A549 (cell line): ENCODE data around the gene AADAC. TPM values are rescaled to one million over a fixed set of nuclear protein-coding genes. Genes with fewer than 3 reads are reported as not detected.
A peak's percentile ranks its signal among the peaks of the same experiment; 100 is the strongest.

Source experiments
- ATAC-seq, 2 experiments: fragments of 200-7000 bp in 1 of 2; fragments of >200 bp in 1 of 2; cut with Nextera tagmentation in 1 of 2; cut with Tn5 transposase in 1 of 2; 3 replicates each; pipeline versions ENCODE4 v1.8.0 to v1.9.1; 2018 to 2020; ENCODE audit warnings: mild to moderate bottlenecking in 1 of 2, moderate library complexity in 1 of 2
- CTCF ChIA-PET: fragments of 300-600 bp; sonication (Branson Sonifier 250); formaldehyde crosslinking; extraction: SDS; loops from one replicate; lab custom pipeline; 2021; ENCODE audit warnings: antibody characterized with exemption, inconsistent platforms; lab: Yijun Ruan, JAX
- POLR2A ChIA-PET: fragments of 350-600 bp; formaldehyde crosslinking; extraction: SDS; loops from one replicate; lab custom pipeline; 2021; ENCODE audit warnings: antibody characterized with exemption, inconsistent platforms; lab: Yijun Ruan, JAX
- DNase-seq, 2 experiments: peaks; one replicate each; pipeline versions ENCODE4 v3.0.0 to v3.0.0-alpha.2; 2011 to 2016; ENCODE audit warnings: low read depth in 1 of 2, low spot score in 1 of 2
- FAIRE-seq: peaks from 2 replicates; lab custom pipeline; 2011; peaks lifted over from hg19 to GRCh38; lab: Jason Lieb, UNC
- H3K27ac ChIP-seq, 2 experiments: fragments of >200 bp; sonication (Bioruptor Twin); formaldehyde crosslinking; 3 replicates each; pipeline ENCODE4 v1.5.1; 2016 to 2017
- H3K4me1 ChIP-seq: fragments of >200 bp; sonication (Bioruptor Twin); formaldehyde crosslinking; 3 replicates; pipeline ENCODE4 v1.6.1; 2016
- H3K4me2 ChIP-seq: fragments of >200 bp; sonication (Bioruptor Twin); formaldehyde crosslinking; 3 replicates; pipeline ENCODE4 v1.6.1; 2016
- H3K4me3 ChIP-seq: fragments of >200 bp; sonication (Bioruptor Twin); formaldehyde crosslinking; 3 replicates; pipeline ENCODE4 v1.5.1; 2016
- H3K9me3 ChIP-seq: fragments of >200 bp; sonication (Bioruptor Twin); formaldehyde crosslinking; 3 replicates; pipeline ENCODE4 v1.6.1; 2016
- CBX2 ChIP-seq: fragments of 200-600 bp; sonication (generic); IDR thresholded peaks from 2 replicates; pipeline ENCODE4 v1.6.1; 2016; ENCODE audit warnings: low read depth, mild to moderate bottlenecking, borderline replicate concordance
- CEBPB ChIP-seq, 2 experiments: fragments of >200 bp in 1 of 2; sonication (Bioruptor Twin) in 1 of 2; formaldehyde crosslinking in 1 of 2; IDR thresholded peaks; 2 replicates each; pipeline ENCODE4 v1.6.1; 2012 to 2016
- FOXS1 ChIP-seq: fragments of 250-450 bp; sonication (Bioruptor Pico); IDR thresholded peaks from 2 replicates; pipeline ENCODE4 v1.5.0; 2020; ENCODE audit warnings: mild to moderate bottlenecking, moderate library complexity
- GATA3 ChIP-seq: IDR thresholded peaks from 2 replicates; pipeline ENCODE4 v1.6.1; 2012; ENCODE audit warnings: borderline replicate concordance
- HOXB13 ChIP-seq: fragments of 250-450 bp; sonication (Bioruptor Pico); IDR thresholded peaks from 2 replicates; pipeline ENCODE4 v1.5.0; 2020; ENCODE audit warnings: low read depth, mild to moderate bottlenecking, moderate library complexity
- HOXB5 ChIP-seq: fragments of 250-450 bp; sonication (Bioruptor Pico); IDR thresholded peaks from 2 replicates; pipeline ENCODE4 v1.5.0; 2020; ENCODE audit warnings: mild to moderate bottlenecking, moderate library complexity
- JUNB ChIP-seq: fragments of >200 bp; sonication (Bioruptor Twin); formaldehyde crosslinking; IDR thresholded peaks from 2 replicates; pipeline ENCODE4 v1.6.1; 2016
- KDM1A ChIP-seq: fragments of 200-600 bp; sonication (generic); IDR thresholded peaks from 2 replicates; pipeline ENCODE4 v1.6.1; 2016; ENCODE audit warnings: low read depth, mild to moderate bottlenecking
- KDM5A ChIP-seq: fragments of 200-600 bp; sonication (generic); IDR thresholded peaks from 2 replicates; pipeline ENCODE4 v1.6.1; 2016; ENCODE audit warnings: antibody characterized with exemption, mild to moderate bottlenecking
- MYC ChIP-seq: IDR thresholded peaks from 2 replicates; pipeline ENCODE4 v1.6.1; 2012; ENCODE audit warnings: mild to moderate bottlenecking, inconsistent platforms, low read length, improper control_type of control experiment, borderline replicate concordance
- NFE2L2 ChIP-seq: fragments of 150-350 bp; conservative IDR thresholded peaks from 2 replicates; pipeline ENCODE4 v1.6.1; 2014; ENCODE audit warnings: low read length
- NR3C1 ChIP-seq: fragments of >200 bp; sonication (Bioruptor Twin); formaldehyde crosslinking; IDR thresholded peaks from 3 replicates; pipeline ENCODE4 v1.6.1; 2017
- PHF8 ChIP-seq: fragments of 200-600 bp; sonication (generic); IDR thresholded peaks from 2 replicates; pipeline ENCODE4 v1.6.1; 2016; ENCODE audit warnings: low read depth, mild to moderate bottlenecking, antibody characterized with exemption, moderate library complexity, borderline replicate concordance
- POLR2AphosphoS2 ChIP-seq: conservative IDR thresholded peaks from 2 replicates; pipeline ENCODE4 v1.6.1; 2012; ENCODE audit warnings: low read length, improper control_type of control experiment, inconsistent platforms
- RARB ChIP-seq: fragments of 250-450 bp; sonication (Bioruptor Pico); IDR thresholded peaks from 2 replicates; pipeline ENCODE4 v1.8.0; 2021; ENCODE audit warnings: mild to moderate bottlenecking, moderate library complexity
- SMC3 ChIP-seq: fragments of >200 bp; sonication (Bioruptor Twin); formaldehyde crosslinking; IDR thresholded peaks from 3 replicates; pipeline ENCODE4 v1.6.1; 2018; ENCODE audit warnings: inconsistent platforms
- SREBF2 ChIP-seq: fragments of 450-650 bp; IDR thresholded peaks from 2 replicates; pipeline ENCODE4 v1.6.1; 2014; ENCODE audit warnings: mild to moderate bottlenecking, moderate library complexity
- ZNF302 ChIP-seq: fragments of 250-450 bp; sonication (Bioruptor Pico); IDR thresholded peaks from 2 replicates; pipeline ENCODE4 v1.9.0; 2021; ENCODE audit warnings: inconsistent platforms, mild to moderate bottlenecking, moderate library complexity
- WGBS: methylation state at CpG from one replicate; pipeline ENCODE4 v1.1.6; 2017; ENCODE audit errors: missing lambda C conversion rate; 5-methylcytosine and 5-hydroxymethylcytosine counted together
- polyA plus RNA-seq, 4 experiments: library from polyadenylated mRNA; depleted of rRNA in 3 of 4; stranded (reverse); fragments of >200 nt; fragmentation: RNase III in 1 of 4; extraction: RNeasy Plus Mini Kit Qiagen cat#74134 plus additional on column Dnase treatment in 1 of 4; gene quantifications; 2 replicates in 3 of 4; 3 replicates in 1 of 4; pipeline ENCODE4 v1.2.3, GENCODE V29; 2011 to 2017
- TF ChIP-seq, protein P1 (sequence below): fragments of 250-450 bp; sonication (Bioruptor Pico); IDR thresholded peaks from 2 replicates; pipeline ENCODE4 v1.5.0; 2020; ENCODE audit warnings: low read depth, mild to moderate bottlenecking, moderate library complexity
- TF ChIP-seq, protein P2 (sequence below): fragments of 200-600 bp; sonication (generic); IDR thresholded peaks from 2 replicates; pipeline ENCODE4 v1.6.1; 2016; ENCODE audit warnings: antibody characterized with exemption, mild to moderate bottlenecking, moderate library complexity
- TF ChIP-seq, protein P3 (sequence below): IDR thresholded peaks from 2 replicates; pipeline ENCODE4 v1.6.1; 2012; ENCODE audit warnings: low read depth, borderline replicate concordance
- TF ChIP-seq, protein P4 (sequence below): fragments of >200 bp; sonication (Bioruptor Twin); formaldehyde crosslinking; IDR thresholded peaks from 3 replicates; pipeline ENCODE4 v1.5.1; 2016
- TF ChIP-seq, protein P5 (sequence below): IDR thresholded peaks from 2 replicates; pipeline ENCODE4 v1.6.1; 2012
- TF ChIP-seq, protein P6 (sequence below): fragments of 150-350 bp; IDR thresholded peaks from 2 replicates; pipeline ENCODE4 v1.6.1; 2014; ENCODE audit warnings: low read depth, mild to moderate bottlenecking, low read length
- TF ChIP-seq, protein P7 (sequence below): IDR thresholded peaks from 2 replicates; pipeline ENCODE4 v1.6.1; 2012

The AADAC gene
- polyA plus RNA-seq, 2 of the 4 experiments (the other 2 are of a cell fraction): 15.3 to 45.0 TPM

DNA sequence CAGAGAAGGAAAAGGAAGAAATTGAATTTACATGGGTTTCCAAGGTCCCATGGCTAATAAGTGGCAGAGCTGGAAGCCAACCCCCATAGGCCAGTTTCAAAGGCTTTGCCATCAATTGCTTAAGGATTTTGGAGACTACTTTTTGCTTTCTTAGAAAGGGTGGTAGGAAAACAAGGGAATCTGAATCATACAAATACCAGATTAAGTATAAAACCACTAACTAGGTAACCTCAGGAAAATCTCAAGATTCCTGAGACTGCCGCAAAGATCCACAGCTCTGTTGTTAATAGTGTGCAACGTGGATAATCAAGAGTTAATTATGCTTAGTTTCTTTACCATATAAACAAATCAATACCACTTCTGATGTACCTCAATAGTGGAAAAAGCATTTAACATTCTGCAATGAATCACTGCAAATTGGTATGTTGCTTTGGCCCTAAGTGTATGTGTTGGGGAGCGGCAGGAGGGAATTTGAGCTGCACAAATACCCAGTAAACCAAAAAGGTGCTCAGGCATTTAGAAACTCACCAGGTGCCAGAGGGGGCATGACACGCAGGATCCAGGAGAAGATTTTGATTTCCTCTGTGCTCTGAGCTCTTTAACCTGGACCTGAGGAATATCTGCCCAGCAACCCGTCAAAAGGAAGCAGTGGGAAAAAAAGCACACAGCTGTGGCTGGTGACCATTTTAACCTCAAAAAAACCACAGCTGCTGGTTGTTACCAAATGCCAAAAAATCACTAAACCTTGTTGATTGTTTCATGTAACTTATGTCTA, 22.0 kb downstream of the AADAC start:
- POLR2A ChIA-PET: interaction anchor here (1.6 to 2.0 kb wide), 3 partner anchors 69 to 531 kb away, joined by 3 to 9 read pairs (median 4); no protein-coding TSS in a partner anchor
- DNase-seq (peak; percentile 14 to 41), FAIRE-seq (peak; percentile 67), ATAC-seq (no peak; a peak in 1 of 6 replicates)
- CTCF ChIA-PET: interaction anchor here (1.2 to 7.2 kb wide), 6 partner anchors 70 to 608 kb away, joined by 3 to 71 read pairs (median 9); no protein-coding TSS in a partner anchor
- Histone ChIP-seq H3K4me3 (no peak overlapping the region), H3K4me1 (peaks cover 35% of the 10 kb centered on the region), H3K4me2 (peak overlapping the region; percentile 75), H3K27ac (peak overlapping the region; percentile 88 to 90), H3K9me3 (no peaks in the 10 kb centered on the region)
- 64% methylated on average over 5 of the region's 5 CpGs for WGBS
- TF ChIP-seq CBX2: no peak
- TF ChIP-seq JUNB: 0 out of 2 replicates have a peak, but pooled peaks have one; percentile 21

DNA sequence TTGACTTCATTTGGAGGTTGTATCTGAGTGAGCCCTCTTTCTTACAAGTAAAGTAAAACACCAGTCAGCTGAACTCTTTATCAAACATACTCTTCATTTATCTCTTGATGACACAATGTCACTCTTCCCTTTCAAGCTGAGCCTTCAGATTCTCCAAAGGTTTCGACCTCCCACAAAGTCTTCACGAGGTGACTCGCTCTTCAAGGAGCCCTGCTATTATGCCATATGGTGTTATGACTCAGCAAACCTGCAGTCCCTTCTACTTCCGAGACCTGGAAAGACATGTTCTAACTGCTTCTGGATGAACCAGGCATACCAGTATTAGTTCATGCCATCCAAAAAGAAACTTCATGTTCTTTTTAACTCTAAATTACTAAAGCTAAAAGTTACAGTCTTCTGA, 23.1 kb downstream of the AADAC start:
- FAIRE-seq: peak; percentile 87
- peak overlapping the region; percentile 75 for H3K4me2 ChIP-seq
- peak overlapping the region; percentile 88 to 90 for H3K27ac ChIP-seq
- POLR2A ChIA-PET: interaction anchor here (0.6 to 2.0 kb wide), 6 partner anchors 34 to 532 kb away, joined by 3 to 9 read pairs (median 4); no protein-coding TSS in a partner anchor
- WGBS: 1% methylated on average over 4 of the region's 4 CpGs
- H3K9me3 ChIP-seq: no peaks in the 10 kb centered on the region
- H3K4me1 ChIP-seq: peaks cover 36% of the 10 kb centered on the region
- CTCF ChIA-PET: interaction anchor here (0.6 to 7.2 kb wide), 15 partner anchors 9 to 669 kb away, joined by 3 to 71 read pairs (median 4); no protein-coding TSS in a partner anchor
- no peak overlapping the region for H3K4me3 ChIP-seq
- ATAC-seq: peak; percentile 93 to 98
- peak; percentile 79 to 97 for DNase-seq
- TF ChIP-seq, protein P1, sequence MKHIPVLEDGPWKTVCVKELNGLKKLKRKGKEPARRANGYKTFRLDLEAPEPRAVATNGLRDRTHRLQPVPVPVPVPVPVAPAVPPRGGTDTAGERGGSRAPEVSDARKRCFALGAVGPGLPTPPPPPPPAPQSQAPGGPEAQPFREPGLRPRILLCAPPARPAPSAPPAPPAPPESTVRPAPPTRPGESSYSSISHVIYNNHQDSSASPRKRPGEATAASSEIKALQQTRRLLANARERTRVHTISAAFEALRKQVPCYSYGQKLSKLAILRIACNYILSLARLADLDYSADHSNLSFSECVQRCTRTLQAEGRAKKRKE: no peak
- TF ChIP-seq, protein P2, sequence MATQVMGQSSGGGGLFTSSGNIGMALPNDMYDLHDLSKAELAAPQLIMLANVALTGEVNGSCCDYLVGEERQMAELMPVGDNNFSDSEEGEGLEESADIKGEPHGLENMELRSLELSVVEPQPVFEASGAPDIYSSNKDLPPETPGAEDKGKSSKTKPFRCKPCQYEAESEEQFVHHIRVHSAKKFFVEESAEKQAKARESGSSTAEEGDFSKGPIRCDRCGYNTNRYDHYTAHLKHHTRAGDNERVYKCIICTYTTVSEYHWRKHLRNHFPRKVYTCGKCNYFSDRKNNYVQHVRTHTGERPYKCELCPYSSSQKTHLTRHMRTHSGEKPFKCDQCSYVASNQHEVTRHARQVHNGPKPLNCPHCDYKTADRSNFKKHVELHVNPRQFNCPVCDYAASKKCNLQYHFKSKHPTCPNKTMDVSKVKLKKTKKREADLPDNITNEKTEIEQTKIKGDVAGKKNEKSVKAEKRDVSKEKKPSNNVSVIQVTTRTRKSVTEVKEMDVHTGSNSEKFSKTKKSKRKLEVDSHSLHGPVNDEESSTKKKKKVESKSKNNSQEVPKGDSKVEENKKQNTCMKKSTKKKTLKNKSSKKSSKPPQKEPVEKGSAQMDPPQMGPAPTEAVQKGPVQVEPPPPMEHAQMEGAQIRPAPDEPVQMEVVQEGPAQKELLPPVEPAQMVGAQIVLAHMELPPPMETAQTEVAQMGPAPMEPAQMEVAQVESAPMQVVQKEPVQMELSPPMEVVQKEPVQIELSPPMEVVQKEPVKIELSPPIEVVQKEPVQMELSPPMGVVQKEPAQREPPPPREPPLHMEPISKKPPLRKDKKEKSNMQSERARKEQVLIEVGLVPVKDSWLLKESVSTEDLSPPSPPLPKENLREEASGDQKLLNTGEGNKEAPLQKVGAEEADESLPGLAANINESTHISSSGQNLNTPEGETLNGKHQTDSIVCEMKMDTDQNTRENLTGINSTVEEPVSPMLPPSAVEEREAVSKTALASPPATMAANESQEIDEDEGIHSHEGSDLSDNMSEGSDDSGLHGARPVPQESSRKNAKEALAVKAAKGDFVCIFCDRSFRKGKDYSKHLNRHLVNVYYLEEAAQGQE: no peak
- TF ChIP-seq CEBPB (IDR thresholded peaks at IDR 0.05): peak; percentile 81 to 90
- no peak for TF ChIP-seq ZNF302
- TF ChIP-seq HOXB5 (CRISPR knock-in tag): 0 out of 2 replicates have a peak, but pooled peaks have one; percentile 37
- no peak for TF ChIP-seq POLR2AphosphoS2
- TF ChIP-seq, protein P3, sequence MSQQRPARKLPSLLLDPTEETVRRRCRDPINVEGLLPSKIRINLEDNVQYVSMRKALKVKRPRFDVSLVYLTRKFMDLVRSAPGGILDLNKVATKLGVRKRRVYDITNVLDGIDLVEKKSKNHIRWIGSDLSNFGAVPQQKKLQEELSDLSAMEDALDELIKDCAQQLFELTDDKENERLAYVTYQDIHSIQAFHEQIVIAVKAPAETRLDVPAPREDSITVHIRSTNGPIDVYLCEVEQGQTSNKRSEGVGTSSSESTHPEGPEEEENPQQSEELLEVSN: peak; percentile 35; the same call in 1 of the 2 replicates
- TF ChIP-seq, protein P4, sequence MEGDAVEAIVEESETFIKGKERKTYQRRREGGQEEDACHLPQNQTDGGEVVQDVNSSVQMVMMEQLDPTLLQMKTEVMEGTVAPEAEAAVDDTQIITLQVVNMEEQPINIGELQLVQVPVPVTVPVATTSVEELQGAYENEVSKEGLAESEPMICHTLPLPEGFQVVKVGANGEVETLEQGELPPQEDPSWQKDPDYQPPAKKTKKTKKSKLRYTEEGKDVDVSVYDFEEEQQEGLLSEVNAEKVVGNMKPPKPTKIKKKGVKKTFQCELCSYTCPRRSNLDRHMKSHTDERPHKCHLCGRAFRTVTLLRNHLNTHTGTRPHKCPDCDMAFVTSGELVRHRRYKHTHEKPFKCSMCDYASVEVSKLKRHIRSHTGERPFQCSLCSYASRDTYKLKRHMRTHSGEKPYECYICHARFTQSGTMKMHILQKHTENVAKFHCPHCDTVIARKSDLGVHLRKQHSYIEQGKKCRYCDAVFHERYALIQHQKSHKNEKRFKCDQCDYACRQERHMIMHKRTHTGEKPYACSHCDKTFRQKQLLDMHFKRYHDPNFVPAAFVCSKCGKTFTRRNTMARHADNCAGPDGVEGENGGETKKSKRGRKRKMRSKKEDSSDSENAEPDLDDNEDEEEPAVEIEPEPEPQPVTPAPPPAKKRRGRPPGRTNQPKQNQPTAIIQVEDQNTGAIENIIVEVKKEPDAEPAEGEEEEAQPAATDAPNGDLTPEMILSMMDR: no peak
- TF ChIP-seq NFE2L2: peak; percentile 95
- no peak for TF ChIP-seq KDM1A
- TF ChIP-seq, protein P5, sequence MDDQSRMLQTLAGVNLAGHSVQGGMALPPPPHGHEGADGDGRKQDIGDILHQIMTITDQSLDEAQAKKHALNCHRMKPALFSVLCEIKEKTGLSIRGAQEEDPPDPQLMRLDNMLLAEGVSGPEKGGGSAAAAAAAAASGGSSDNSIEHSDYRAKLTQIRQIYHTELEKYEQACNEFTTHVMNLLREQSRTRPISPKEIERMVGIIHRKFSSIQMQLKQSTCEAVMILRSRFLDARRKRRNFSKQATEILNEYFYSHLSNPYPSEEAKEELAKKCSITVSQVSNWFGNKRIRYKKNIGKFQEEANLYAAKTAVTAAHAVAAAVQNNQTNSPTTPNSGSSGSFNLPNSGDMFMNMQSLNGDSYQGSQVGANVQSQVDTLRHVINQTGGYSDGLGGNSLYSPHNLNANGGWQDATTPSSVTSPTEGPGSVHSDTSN: no peak
- no peak for TF ChIP-seq SREBF2
- peak; percentile 84; the same call in 1 of the 2 replicates for TF ChIP-seq HOXB13
- no peak for TF ChIP-seq PHF8
- TF ChIP-seq, protein P6, sequence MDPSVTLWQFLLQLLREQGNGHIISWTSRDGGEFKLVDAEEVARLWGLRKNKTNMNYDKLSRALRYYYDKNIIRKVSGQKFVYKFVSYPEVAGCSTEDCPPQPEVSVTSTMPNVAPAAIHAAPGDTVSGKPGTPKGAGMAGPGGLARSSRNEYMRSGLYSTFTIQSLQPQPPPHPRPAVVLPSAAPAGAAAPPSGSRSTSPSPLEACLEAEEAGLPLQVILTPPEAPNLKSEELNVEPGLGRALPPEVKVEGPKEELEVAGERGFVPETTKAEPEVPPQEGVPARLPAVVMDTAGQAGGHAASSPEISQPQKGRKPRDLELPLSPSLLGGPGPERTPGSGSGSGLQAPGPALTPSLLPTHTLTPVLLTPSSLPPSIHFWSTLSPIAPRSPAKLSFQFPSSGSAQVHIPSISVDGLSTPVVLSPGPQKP: no peak
- no peak for TF ChIP-seq FOXS1 (CRISPR knock-in tag)
- peak; percentile 46; the same call in 2 of the 3 replicates for TF ChIP-seq SMC3
- TF ChIP-seq KDM5A: no peak
- TF ChIP-seq MYC: no peak
- TF ChIP-seq CBX2: no peak
- TF ChIP-seq RARB (CRISPR knock-in tag): no peak
- TF ChIP-seq NR3C1: no peak
- peak; percentile 88 for TF ChIP-seq JUNB
- TF ChIP-seq, protein P7, sequence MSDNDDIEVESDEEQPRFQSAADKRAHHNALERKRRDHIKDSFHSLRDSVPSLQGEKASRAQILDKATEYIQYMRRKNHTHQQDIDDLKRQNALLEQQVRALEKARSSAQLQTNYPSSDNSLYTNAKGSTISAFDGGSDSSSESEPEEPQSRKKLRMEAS: peak; percentile 92
- peak; percentile 92 for TF ChIP-seq GATA3
